Esophagus muscularis mucosa (tissue), 3 donors: ENCODE results near the gene SYT9.

Experiments
- POLR2A ChIP-seq: fragments of 450-650 bp; IDR thresholded peaks from one replicate; pipeline ENCODE4 v1.6.1; 2017; ENCODE audit warnings: antibody characterized with exemption, moderate library complexity, mild to moderate bottlenecking, low read depth
- TF ChIP-seq, protein P1 (sequence below), 3 experiments: fragments of 200-600 bp in 2 of 3; fragments of 450-650 bp in 1 of 3; sonication (generic) in 2 of 3; IDR thresholded peaks; one replicate each; pipeline ENCODE4 v1.5.1; 2017 to 2019; ENCODE audit warnings: antibody characterized with exemption in 3 of 3, mild to moderate bottlenecking in 2 of 3, moderate library complexity in 1 of 3

- TF ChIP-seq, protein P1, sequence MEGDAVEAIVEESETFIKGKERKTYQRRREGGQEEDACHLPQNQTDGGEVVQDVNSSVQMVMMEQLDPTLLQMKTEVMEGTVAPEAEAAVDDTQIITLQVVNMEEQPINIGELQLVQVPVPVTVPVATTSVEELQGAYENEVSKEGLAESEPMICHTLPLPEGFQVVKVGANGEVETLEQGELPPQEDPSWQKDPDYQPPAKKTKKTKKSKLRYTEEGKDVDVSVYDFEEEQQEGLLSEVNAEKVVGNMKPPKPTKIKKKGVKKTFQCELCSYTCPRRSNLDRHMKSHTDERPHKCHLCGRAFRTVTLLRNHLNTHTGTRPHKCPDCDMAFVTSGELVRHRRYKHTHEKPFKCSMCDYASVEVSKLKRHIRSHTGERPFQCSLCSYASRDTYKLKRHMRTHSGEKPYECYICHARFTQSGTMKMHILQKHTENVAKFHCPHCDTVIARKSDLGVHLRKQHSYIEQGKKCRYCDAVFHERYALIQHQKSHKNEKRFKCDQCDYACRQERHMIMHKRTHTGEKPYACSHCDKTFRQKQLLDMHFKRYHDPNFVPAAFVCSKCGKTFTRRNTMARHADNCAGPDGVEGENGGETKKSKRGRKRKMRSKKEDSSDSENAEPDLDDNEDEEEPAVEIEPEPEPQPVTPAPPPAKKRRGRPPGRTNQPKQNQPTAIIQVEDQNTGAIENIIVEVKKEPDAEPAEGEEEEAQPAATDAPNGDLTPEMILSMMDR (IDR thresholded peaks at IDR 0.05), result peak; percentile 66 to 89 (median 73)
- TF ChIP-seq POLR2A, result no peak
Observed at GRCh38 chr11:7442588-7443215, 191.0 kb downstream of the SYT9 start.
